Raji (cell line): Measurements from ENCODE around the gene FOXL1.
A peak's percentile ranks its signal among the peaks of the same experiment; 100 is the strongest.

Source experiments
- POLR2A ChIP-seq: IDR thresholded peaks from 2 replicates; pipeline ENCODE4 v1.6.1; 2011; ENCODE audit warnings: low read depth, low read length, control low read depth; ENCODE audit not compliant: insufficient read depth

FOXL1 gene

DNA sequence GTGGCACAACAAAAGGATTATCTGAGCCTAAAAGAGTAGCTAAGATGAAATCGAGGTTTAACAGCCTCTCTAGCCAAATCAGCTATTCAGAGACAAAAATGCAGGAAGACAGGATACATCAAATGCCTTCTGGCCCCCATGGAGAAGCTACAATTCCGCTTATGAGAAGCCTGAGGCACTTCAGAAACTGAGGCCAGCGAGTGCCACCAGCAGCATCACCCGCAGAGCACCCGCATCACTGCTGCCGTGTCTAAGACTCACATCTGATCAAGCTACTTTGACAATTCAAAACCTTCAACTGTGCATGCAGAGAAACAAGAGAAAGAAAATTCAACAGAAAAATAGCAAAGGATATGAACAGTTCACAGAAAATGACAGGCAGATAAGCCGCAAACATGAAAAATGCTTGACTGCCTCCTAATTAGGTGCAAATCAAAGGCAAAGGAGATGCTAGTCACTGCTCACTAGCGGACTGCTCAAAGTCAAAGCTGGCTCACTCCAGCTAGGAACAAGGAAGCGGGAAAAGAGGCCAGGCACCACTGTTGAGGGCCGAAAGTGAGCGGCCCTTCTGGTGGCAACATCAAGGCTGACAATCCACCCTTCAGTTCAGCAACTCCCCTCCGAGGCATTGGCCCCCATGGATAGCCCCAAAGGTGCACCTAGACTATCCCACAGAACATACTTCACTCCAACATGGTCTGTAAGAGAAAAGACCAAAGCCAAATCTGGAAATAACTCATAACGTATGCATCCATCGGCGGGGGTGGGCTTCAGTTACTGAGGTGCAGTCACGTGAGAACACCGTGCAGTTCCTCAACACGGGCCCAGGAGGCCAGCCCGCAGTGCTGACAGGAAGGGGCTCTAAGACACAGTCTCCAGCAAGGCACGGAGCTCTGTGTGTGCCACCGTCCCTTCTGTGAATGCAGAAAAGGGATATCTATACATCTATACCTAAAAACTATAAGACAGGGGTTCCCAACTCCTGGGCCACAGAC, 35.3 kb upstream of the FOXL1 start:
- no peak for TF ChIP-seq POLR2A

DNA sequence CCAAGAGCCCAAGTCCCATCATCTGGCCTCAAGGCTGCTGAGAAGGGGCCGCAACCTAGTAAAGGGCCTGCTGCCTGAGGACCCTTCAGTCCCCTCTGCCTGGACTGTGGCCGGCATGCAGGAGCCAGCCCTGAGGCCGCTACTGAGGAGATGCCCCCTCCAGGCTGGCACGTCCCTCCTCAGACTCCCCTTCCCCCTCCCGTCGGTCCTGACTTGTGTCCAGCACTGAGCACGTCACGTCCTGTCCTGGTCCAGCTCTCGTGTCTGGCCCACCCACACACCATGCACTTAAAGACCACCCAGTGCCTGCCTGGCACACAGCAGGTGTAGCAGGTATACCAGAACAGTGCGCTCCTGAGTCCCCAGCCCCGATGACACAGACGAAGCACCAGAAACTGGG, 32.9 kb upstream of the FOXL1 start:
- TF ChIP-seq POLR2A: no peak

- TF ChIP-seq POLR2A: no peak
Observed at GRCh38 chr16:86545954-86546637, 32.3 kb upstream of the FOXL1 start.

- TF ChIP-seq POLR2A: no peak
Observed at GRCh38 chr16:86546638-86547013, 31.7 kb upstream of the FOXL1 start.

GRCh38 chr16:86547286-86547685, 31.1 kb upstream of the FOXL1 start:
- no peak for TF ChIP-seq POLR2A

DNA sequence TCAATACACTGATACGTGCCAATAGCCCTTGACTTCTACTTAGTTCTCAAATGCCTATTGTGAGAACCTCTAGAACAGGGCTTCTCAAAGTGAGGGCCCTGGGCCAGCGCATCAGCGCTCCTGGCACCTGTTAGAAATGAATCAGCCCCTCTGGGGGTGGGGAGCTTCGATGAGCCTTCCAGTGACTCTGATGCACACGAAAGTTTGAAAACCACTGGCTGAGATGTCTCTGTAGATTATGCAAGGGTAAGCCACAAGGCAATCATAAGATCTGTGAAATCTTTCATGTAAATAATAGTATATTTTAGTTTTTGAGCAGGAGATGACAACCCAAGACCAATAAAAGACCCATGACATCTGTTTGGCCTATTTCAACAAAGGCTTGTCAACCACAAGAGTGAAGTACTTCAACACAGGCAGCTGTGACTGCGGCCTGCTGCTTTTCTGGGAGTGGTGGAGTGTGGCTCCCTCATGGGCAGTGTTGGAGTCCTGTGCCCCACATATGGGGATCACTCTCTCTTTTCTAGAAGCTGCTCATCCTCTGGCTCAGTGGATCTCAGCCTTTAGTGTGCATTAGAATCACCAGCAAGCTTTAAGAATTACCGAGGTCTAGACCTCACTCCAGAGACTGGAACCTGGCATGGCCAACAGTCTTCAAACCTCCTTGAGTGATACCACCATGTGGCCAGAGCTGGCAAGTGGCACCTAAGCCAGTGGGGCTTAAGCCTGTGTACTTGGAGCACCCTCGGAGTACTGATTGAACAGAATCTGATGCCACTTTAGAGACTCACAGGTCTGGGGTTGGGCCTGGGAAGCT, 29.1 kb upstream of the FOXL1 start:
- no peak for TF ChIP-seq POLR2A

DNA sequence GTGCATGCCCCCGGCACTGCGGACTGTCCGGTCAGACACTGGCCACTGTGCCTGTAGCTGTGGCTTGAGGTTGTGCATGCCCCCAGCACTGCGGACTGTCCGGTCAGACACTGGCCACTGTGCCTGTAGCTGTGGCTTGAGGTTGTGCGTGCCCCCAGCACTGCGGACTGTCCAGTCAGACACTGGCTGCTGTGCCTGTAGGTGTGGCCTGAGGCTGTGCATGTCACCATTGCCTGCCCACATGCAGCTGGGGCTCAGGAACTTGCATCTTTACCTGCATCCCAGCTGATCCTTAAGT, 28.5 kb upstream of the FOXL1 start:
- TF ChIP-seq POLR2A: no peak

DNA sequence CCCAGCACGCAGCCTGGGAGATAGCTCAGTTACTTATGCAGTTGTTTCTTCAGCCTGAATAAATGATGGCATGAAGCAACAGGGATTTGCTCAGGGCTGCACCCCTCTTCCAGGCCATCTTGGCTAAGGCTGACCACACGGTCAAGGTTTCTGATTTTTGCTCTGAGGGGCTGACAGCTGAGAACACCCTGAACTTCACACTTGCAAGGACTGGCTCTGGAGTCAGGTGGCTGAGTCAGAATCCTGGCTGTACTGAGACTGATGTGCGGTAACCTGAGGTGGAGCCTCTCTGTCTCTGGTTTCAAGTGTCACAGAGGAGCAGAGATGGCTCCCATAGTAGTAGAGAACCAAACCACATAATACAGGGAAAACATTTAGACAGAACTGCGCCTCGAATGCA, 28.1 kb upstream of the FOXL1 start:
- no peak for TF ChIP-seq POLR2A

GRCh38 chr16:86553356-86553755, 25.0 kb upstream of the FOXL1 start:
- 0 out of 2 replicates have a peak, but pooled peaks have one; percentile 11 for TF ChIP-seq POLR2A

DNA sequence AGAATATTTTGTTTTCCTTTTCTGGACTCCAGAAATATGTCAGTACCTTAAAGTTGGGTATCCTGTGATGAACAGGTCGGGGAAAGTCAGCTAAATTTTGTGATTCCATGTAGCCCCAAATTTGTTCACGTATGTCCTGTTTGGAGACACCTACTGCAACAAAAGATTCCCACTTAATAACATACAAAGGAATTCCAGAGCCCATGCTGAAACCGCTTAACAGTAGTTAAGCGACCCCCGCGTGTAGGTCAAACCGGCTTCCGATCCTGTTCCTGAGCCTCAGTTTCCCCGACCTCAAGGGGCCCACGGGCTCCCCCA, 23.8 kb upstream of the FOXL1 start:
- TF ChIP-seq POLR2A: no peak

DNA sequence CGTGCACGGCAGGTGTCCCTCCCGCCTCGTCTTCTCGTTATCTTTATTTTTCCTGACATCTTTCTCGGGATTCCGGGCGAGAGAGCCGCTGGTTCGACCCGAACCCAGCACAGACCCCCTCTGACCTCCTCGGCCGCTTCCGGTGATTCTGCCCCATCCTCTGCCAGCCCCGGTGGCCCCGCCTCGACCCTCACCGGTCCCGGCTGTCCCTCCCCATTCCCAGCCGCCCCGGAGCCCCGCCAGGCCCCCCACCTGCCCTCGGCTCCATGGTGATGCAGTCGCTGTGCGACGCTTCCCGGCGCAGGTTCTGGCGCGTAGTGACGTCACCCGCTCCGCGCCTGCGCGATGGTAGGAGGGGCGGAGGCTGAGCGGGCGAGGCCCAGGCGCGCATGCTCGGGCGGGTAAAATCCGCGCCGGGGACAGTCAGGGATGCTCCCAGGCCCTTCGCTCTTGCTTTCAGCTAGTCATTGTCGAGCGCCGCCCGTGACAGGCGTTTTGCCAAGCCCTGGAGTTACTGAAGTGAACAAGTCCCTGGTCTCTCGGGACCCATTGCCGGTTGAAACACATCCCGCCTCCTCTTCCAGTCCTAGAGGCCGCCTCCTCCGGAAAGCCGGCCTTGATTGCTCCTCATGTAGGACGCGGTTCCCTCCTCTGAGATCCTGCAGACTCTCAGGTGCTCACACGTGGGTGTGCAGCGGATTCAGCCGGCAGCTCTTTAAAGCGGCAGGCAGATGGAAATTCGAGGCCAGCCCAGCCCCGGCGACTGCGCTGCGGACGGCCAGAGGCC, 23.2 kb upstream of the FOXL1 start, which contains the start of gene MTHFSD:
Gene MTHFSD, minus strand, starts transcription at position 319 of the 787 bp plus-strand sequence. Its CDS starts 51 bp downstream, at position 268.
- peak; percentile 95 for TF ChIP-seq POLR2A

DNA sequence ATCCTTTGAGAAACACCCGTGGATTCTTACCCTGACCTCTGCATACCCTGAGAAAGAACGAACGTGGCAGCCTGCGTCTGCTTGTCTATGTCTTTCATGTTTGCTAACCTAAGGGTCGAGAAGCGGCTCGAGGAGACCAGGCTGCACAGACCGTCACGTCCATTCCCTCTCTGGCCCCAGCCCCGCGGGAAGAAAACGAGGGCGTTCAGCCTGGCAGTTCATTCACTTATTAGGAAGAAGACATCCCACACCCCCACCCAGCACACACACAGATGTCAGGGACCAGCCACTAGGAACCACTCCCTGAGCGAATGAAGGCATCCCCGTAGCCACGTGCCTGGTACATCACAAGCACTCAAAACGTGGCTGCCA, 22.7 kb upstream of the FOXL1 start:
- no peak for TF ChIP-seq POLR2A

- no peak for TF ChIP-seq POLR2A
Observed at GRCh38 chr16:86556576-86556975, 21.8 kb upstream of the FOXL1 start.

GRCh38 chr16:86557587-86557986, 20.8 kb upstream of the FOXL1 start:
- no peak for TF ChIP-seq POLR2A
